ENCODE results near the gene MTFP1.
A peak's percentile ranks its signal among the peaks of the same experiment; 100 is the strongest.
"Not testable (repeated sequence)": the region's sequence is repeated elsewhere in the genome, so short reads cannot be mapped to it uniquely, and the experiment has no call there.

Gene MTFP1

GRCh38 chr22:30401024-30401423, 24.5 kb upstream of the MTFP1 start:
- DNase-seq, result not testable (repeated sequence)

- peak in 14 of 58 donors; percentile 9 to 56 (median 32) for DNase-seq
Measured at GRCh38 chr22:30402028-30402765, 23.4 kb upstream of the MTFP1 start.

GRCh38 chr22:30402766-30403104, 22.8 kb upstream of the MTFP1 start:
- not testable (repeated sequence) for DNase-seq

GRCh38 chr22:30404307-30404706, 21.3 kb upstream of the MTFP1 start:
- no peak for DNase-seq

GRCh38 chr22:30405731-30406130, 19.8 kb upstream of the MTFP1 start:
- DNase-seq, result no peak

GRCh38 chr22:30406400-30406799, 19.2 kb upstream of the MTFP1 start:
- DNase-seq, result no peak

- DNase-seq, result no peak
Measured at GRCh38 chr22:30408388-30409102, 17.0 kb upstream of the MTFP1 start.

- no peak for DNase-seq
Measured at GRCh38 chr22:30411780-30412179, 13.8 kb upstream of the MTFP1 start.

- DNase-seq, result no peak
Measured at GRCh38 chr22:30413001-30413400, 12.6 kb upstream of the MTFP1 start.

- peak in 14 of 58 donors; percentile 12 to 72 (median 32) for DNase-seq
Measured at GRCh38 chr22:30413745-30414524, 11.6 kb upstream of the MTFP1 start.

- DNase-seq, result no peak
Measured at GRCh38 chr22:30414525-30415047, 11.0 kb upstream of the MTFP1 start.

- DNase-seq, result no peak
Measured at GRCh38 chr22:30416403-30416802, 9.2 kb upstream of the MTFP1 start.

GRCh38 chr22:30416837-30417236, 8.7 kb upstream of the MTFP1 start:
- DNase-seq, result no peak

GRCh38 chr22:30420347-30421125, 5.0 kb upstream of the MTFP1 start:
- DNase-seq, result peak in 6 of 58 donors; percentile 5 to 57 (median 28)

- no peak for DNase-seq
Measured at GRCh38 chr22:30421695-30422480, 3.7 kb upstream of the MTFP1 start.

GRCh38 chr22:30422481-30423300, 2.9 kb upstream of the MTFP1 start:
- DNase-seq, result peak in 53 of 58 donors; percentile 34 to 90 (median 66)

- DNase-seq, result peak in 16 of 58 donors; percentile 55 to 82 (median 70)
Measured at GRCh38 chr22:30423301-30423958, 2.1 kb upstream of the MTFP1 start.

GRCh38 chr22:30423959-30424533, 1.5 kb upstream of the MTFP1 start:
- DNase-seq, result peak; percentile 88 to 100 (median 99)
